GM18526 (cell line): ENCODE data around the gene PSPN.

Experiments
- POLR2A ChIP-seq: IDR thresholded peaks from 3 replicates; pipeline ENCODE4 v1.6.1; 2011; ENCODE audit not compliant: insufficient read length; ENCODE audit errors: extremely low read depth

PSPN gene, protein sequence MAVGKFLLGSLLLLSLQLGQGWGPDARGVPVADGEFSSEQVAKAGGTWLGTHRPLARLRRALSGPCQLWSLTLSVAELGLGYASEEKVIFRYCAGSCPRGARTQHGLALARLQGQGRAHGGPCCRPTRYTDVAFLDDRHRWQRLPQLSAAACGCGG

GRCh38 chr19:6375411-6376010, at the start of gene PSPN:
Gene PSPN, minus strand, starts transcription at chr19:6375933. Its CDS starts 84 bp downstream, at chr19:6375849.
- no peak for TF ChIP-seq POLR2A

GRCh38 chr19:6424939-6425731, 49.4 kb upstream of the PSPN start:
- TF ChIP-seq POLR2A = peak; percentile 45

GRCh38 chr19:6424195-6424938, 48.6 kb upstream of the PSPN start, which contains the start of gene KHSRP:
Gene KHSRP, minus strand, starts transcription at chr19:6424811. Its CDS starts 110 bp downstream, at chr19:6424701.
- TF ChIP-seq POLR2A = peak; percentile 77

DNA sequence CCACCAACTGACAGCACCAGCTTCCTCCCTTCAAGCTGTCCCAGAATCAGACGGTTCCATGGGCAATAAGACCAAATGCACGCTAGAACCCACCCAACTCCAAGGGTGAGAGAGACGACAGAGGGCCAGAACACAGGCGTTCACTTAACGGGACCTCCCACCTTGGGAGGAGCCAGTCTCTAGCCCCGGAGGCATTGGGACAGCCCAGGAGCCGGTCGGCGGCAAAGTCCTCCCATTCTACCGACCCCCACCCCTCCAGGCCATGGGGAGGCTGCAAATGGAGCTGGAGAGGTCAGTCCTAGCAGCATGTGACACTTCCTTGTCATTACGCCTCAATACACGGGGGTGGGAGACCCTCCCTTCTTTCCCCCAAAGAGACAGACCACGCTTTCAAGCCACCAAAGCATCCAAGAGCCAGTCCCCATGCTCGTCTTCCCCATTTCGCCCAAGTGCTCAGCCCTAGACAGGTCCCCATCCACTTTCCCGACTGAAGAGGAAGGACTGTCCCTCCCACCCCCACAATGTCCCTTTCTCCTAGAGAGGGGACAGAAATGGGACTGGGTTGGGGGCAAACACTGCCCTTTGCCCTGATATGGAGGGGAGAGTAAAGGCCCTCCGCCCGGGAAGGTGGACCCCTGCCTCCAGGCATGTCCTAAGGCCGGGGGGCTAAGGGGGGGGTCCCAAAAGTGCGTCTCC, 47.9 kb upstream of the PSPN start:
- TF ChIP-seq POLR2A = no peak

DNA sequence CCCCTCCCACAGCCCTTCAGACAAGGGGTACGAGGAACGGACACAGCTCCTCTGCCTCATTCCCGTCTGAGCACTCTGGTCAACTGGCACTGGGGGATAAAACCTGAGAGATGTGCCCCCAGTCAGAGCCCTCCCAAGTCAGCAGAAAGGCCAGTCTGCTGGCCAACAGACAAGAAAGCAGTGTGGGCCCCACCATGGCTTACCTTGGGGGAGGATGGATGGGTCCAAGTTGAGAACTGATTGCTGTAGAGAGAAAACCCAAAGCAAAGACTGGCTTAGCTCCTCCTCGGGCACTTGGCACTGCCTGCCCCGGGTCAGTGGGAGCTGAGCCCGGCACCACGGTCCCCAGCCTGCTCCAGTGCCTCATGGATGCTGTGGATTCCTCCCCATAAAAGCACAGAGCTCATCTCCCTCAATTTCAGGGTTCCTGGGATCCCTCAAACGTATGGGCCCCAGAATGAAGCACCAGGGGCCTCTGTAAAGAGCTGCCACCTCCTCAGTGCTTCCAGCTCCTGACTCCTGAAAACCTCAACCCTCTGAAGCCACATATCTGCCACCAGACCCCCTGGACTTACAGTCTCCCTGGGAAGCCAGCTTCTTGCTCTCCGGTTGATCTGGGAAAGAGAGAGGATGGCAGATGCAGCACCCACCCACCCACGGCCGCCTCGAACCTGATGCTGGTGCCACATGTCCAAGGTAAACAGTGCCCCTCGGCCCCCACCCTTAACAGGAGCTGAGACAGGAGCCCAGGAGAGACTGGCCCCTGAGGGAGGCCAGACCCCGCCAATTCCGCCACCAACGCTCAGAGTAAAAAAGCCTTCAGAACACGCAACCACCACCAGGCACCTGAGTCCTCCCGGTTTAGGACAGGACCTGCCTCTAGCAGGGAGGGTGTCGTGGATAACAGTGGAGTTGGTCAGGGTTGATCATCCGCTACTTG, 45.6 kb upstream of the PSPN start:
- TF ChIP-seq POLR2A = no peak

DNA sequence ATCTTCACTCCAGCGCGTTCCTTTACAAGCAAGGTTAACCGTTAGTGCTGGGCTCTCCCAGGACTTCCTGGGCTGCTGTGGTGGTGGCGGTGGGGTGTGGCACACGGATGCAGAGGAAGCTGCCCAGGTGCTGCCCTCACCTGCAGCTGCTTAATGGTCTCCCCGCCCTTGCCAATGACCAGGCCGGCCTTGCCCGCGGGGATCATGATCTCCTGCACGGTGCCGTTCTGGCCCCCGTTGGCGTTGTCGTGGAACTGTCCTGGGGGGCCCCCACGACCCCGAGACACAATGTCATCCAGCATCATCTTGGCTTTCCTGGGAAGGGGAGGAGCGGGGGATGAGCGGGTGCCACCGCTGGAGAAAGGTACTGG, 42.8 kb upstream of the PSPN start:
- no peak for TF ChIP-seq POLR2A

GRCh38 chr19:6417713-6418561, 42.2 kb upstream of the PSPN start:
- TF ChIP-seq POLR2A = no peak

GRCh38 chr19:6416658-6417405, 41.1 kb upstream of the PSPN start:
- TF ChIP-seq POLR2A = no peak

DNA sequence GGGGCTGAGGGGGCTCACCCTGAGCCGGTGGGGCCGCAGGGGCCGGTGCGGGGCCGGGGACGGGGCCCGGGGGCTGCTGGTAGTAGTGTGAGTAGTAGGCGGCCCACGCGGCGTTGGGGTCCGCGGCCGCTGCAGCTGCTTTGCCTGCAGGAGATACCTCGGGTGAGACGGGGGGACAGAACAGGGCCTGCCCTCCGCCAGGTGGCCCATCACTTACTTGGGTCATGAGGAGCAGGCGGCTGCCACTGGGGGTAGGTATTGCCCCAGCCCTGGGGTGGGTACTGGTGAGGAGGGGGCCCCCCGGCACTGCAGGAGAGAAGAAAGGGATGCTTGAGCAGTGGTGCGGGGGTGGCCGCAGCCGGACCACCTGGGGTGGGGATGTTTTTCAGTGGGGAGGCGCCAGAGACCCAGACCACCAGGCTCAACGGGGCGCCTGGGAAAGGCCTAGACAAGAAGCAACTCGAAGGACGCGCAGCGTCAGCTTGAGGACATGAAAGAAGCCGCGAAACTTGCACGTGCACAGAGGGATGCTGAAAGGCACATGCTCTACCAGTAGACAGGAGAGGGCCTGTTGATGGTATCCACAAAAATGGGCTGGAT, 40.0 kb upstream of the PSPN start:
- TF ChIP-seq POLR2A = no peak

DNA sequence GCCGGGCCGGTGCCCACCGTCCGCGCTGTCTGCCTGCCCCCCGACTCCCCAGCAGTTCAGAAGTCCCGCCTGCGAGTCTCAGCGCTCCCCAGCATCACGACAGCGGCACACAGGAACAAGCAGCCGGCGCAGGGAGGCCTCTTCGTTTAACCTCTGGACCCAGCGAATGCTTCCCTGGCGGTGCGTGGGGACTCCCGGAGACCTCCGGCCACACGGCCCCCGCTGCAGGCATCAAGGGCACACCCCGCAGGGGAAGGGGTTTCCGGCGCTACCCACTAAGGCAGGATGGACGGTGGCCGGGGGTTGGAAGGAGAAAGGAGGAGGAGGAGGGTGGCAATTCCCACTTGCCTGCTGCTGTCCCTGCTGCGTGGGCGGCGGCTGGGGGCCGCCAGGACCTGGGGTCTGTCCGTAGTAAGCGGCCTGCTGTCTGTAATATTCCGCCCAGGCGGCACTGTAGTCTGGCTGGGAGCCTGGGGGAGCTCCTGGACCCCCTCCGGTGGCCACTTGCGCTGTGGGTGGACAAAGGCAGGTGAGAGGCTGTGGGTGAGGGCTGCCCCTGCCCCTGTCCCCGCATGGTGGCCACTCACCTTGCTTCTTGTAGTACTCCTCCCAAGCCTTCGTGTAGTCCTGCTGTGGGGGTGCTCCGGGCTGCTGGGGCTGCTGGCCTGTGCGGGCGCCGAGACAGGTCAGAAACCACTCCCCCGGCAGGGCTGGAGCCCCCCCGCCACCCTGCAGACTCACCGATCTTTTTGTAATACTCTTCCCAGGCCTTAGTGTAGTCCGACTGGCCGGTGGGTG, 39.3 kb upstream of the PSPN start:
- TF ChIP-seq POLR2A = no peak
